HG03139 (cell line): ENCODE data around the gene TAMALIN.

Experiments
- ATAC-seq: cut with Tn5 transposase; IDR thresholded peaks from one replicate; pipeline ENCODE4 v1.9.1; 2021; ENCODE audit not compliant: unreplicated experiment

Gene TAMALIN

DNA sequence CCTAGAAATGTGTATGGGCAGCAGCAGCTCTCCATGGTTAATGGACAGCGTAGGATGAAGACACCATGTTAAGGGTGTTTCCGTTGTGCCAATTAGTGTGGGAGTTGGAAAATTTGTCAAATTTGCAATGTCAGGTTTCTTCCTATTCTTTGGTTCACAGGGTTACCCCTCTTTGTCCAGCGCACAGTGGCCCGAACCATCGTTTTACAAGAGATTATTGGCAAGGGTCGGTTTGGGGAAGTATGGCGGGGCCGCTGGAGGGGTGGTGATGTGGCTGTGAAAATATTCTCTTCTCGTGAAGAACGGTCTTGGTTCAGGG, 26.0 kb upstream of the TAMALIN start:
- no peak for ATAC-seq

DNA sequence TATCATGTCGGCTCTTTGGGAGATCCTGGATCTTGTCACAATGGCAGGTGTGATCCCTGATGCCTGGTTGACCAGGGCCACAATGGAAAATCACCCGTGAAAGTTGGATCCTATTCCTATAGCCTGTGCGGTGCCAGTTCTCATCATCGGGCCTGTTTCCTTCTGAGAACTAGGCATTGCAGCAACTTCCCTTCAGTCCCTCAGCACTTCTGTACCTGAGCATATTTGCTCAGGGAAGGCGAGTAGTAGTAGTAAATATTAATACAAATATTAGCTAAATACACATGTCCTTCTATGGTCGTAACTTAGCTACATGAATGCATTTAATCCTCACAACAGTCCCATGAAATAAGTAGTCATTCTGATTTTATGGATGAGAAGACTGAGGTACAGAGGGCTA, 22.1 kb upstream of the TAMALIN start:
- ATAC-seq: no peak

GRCh38 chr12:51985154-51985835, 21.5 kb upstream of the TAMALIN start:
- no peak for ATAC-seq

DNA sequence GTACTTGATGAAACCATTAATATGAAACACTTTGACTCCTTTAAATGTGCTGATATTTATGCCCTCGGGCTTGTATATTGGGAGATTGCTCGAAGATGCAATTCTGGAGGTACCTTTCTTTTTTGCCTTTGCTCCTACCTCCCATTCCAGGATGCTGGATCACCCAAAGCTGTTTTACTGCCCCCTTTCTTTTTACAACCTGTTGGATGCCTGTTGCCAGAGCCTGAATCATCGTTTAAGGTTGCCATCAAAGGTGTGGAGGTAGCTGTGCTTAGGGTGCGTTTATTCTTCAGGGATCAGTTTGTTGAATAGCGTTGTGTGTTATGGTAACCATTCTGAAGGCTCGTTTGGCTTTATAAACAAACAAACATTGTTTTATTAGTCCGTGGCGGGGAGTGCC, 19.9 kb upstream of the TAMALIN start:
- no peak for ATAC-seq

DNA sequence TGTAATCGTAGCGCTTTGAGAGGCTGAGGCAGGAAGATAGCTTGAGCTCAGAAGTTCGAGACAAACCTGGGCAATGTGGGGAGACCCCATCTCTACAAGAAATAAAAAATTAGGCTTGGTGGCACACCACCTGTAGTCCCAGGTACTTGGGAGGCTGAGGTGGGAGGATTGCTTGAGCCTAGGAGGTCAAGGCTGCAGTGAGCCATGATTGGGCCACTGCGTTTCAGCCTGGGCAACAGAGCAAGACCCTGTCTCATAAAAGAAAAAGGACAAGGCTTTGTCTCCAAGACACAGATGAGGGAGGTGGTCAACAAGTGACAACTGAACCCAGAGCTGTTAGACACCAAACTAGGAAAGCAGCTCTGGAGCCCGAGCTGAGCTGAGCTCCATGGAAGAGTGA, 14.5 kb upstream of the TAMALIN start:
- no peak for ATAC-seq

DNA sequence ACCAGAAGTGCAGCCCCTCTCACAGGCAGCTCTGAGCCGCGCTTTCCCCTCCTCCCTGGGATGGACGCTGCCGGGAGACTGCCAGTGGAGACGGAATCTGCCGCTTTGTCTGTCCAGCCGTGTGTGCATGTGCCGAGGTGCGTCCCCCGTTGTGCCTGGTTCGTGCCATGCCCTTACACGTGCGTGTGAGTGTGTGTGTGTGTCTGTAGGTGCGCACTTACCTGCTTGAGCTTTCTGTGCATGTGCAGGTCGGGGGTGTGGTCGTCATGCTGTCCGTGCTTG, 12.3 kb upstream of the TAMALIN start:
- ATAC-seq: no peak

DNA sequence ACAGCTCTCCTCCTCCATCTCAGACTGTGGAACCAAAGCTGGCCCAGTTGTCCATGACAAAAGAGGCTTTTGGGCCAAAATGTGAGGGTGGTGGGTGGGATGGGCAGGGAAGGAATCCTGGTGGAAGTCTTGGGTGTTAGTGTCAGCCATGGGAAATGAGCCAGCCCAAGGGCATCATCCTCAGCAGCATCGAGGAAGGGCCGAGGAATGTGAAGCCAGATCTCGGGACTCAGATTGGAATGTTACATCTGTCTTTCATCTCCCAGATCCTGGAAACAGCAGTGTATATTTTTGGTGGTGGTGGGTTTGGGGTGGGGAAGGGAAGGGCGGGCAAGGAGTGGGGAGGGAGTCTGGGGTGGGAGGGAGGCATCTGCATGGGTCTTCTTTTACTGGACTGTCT, 11.8 kb upstream of the TAMALIN start:
- ATAC-seq: no peak

GRCh38 chr12:51997136-51997535, 9.6 kb upstream of the TAMALIN start:
- no peak for ATAC-seq

GRCh38 chr12:52003016-52003550, 3.7 kb upstream of the TAMALIN start:
- ATAC-seq: no peak

DNA sequence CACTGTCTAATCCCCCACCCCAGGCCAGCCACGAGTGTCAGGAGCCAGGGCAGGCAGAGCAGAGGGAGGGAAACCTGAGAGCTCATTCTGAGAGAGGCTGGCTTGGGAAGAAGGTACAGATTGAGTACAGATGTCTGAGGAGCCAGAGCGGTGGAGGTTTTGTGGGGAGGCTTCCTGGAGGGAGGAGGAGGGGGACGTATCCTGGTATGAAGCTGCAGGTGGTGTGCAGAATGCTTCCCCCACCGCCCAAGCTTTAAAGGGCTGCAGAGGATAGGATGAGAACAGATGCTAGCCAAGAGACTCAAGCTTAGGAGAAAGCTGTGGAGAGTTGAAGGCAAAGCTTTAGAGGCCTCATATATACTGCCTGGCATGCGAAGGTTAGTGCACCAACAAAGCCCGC, 3.2 kb upstream of the TAMALIN start:
- ATAC-seq: no peak

GRCh38 chr12:52004042-52004648, 2.6 kb upstream of the TAMALIN start:
- ATAC-seq: no peak

GRCh38 chr12:52005218-52005902, 1.4 kb upstream of the TAMALIN start:
- no peak for ATAC-seq

DNA sequence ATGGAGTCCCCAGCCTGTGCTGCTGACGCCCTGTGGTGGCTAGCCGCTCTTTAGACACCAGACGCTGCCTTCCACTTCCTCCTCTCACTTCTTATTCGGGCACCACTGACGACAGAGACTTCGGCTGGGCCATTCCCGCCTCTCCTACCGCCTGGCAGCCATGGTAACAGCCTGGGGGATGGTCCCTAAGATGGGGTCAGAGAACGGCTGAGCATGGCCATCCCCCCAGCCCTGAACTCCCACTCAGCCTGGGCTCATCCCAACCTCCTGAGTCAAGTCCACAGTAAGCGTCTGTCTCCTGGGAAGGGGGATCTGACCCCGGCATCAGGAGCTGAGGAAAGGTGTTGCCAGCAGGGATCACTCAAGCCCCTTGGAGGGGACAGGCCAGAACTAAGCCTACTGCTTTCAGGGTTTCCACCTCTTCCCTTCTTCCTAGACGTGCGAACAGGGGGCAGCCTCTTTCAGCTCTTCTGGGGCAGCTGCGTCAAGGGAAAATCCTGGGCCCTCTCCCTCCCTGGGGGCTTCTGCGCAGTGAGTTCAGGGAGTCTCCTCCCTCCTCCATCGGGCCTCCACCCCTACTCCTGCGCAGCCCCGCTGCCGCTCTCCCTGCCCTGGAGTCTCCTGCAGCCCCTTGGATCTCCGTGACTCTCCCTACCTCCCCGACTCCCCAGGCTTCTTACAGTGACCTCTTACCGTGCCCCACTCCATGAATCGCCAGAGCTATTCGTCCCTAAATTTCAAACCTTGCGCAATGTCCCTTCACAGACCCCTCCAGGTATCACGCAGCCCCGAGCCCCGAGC, 643 bp upstream of the TAMALIN start:
- no peak for ATAC-seq

GRCh38 chr12:52007158-52007921, 594 bp downstream of the TAMALIN start:
- no peak for ATAC-seq

DNA sequence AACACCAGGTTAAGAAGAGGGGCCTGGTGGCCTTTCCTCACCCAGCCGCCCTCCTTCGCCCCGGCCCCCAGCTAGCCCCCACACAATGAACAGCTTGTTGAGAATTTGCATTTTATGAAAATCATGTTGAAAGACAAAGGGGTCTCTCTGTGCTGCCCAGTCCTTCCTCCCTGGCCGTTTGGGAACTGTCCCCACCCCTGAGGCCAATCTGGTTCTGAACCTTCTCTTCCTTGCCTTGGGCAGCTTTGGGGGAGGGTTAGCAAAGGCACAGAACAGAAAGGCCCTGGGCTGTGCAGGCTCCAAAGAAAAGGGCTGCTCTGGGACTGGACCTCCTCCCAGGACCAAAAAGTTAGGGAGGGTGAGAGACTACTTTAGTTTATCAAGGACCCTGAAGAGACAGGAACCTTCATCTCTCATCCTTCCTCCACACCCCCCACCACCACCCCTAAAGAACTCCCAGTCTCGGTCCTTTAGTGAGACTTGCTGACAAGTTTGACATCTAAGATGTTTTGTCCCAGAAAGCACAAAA, 1.3 kb downstream of the TAMALIN start:
- ATAC-seq: no peak

GRCh38 chr12:52009081-52009751, 2.5 kb downstream of the TAMALIN start:
- no peak for ATAC-seq

- no peak for ATAC-seq
Observed at GRCh38 chr12:52010152-52010622, 3.4 kb downstream of the TAMALIN start.

GRCh38 chr12:52010692-52011601, 4.2 kb downstream of the TAMALIN start:
- ATAC-seq: no peak

- no peak for ATAC-seq
Observed at GRCh38 chr12:52011602-52012214, 5.0 kb downstream of the TAMALIN start.
